SK-N-SH (cell line): Measurements from ENCODE around the gene LIPG. TPM values are rescaled to one million over a fixed set of nuclear protein-coding genes. Genes with fewer than 3 reads are reported as not detected.

Source experiments
- CTCF ChIA-PET: fragments of 300-600, 350-600 bp; formaldehyde crosslinking; extraction: SDS; loops from one replicate; lab custom pipeline; 2021; lab: Yijun Ruan, JAX
- POLR2A ChIA-PET: fragments of 350-600 bp; sonication (Branson Sonifier 250); formaldehyde crosslinking; extraction: SDS; loops from one replicate; lab custom pipeline; 2020; ENCODE audit warnings: antibody characterized with exemption, inconsistent platforms; lab: Yijun Ruan, JAX
- DNase-seq: peaks from one replicate; pipeline ENCODE4 v3.0.0; 2012
- H2AFZ ChIP-seq: fragments of 200-600 bp; sonication (generic); 2 replicates; pipeline ENCODE4 v1.8.1; 2016; ENCODE audit warnings: antibody characterized with exemption, mild to moderate bottlenecking, low read depth
- H3F3A ChIP-seq: fragments of 200-600 bp; sonication (generic); replicated peaks from 2 replicates; pipeline ENCODE3; 2016; ENCODE audit warnings: antibody characterized with exemption, mild to moderate bottlenecking; ENCODE audit not compliant: insufficient read depth
- H3K27ac ChIP-seq, 2 experiments: fragments of 200-500 bp in 1 of 2; fragments of 200-600 bp in 1 of 2; sonication (Bioruptor generic) in 1 of 2; sonication (generic), shearing (Covaris generic) in 1 of 2; 2 replicates each; pipeline versions ENCODE4 v1.5.1 to v1.6.1; 2014 to 2016; ENCODE audit warnings: low read depth in 2 of 2, inconsistent platforms in 1 of 2, low read length in 1 of 2, mild to moderate bottlenecking in 1 of 2, mixed read lengths in 1 of 2
- H3K27me3 ChIP-seq: fragments of 200-600 bp; sonication (generic), shearing (Covaris generic); 2 replicates; pipeline ENCODE4 v1.6.1; 2016; ENCODE audit warnings: mixed run types; ENCODE audit not compliant: insufficient read depth
- H3K36me3 ChIP-seq, 2 experiments: fragments of 200-500 bp in 1 of 2; fragments of 200-600 bp in 1 of 2; sonication (Bioruptor generic) in 1 of 2; sonication (generic) in 1 of 2; replicated peaks in 1 of 2; 2 replicates each; pipeline versions ENCODE3 to v1.5.1; 2014 to 2016; ENCODE audit warnings: low read length in 1 of 2, mild to moderate bottlenecking in 1 of 2; ENCODE audit not compliant: insufficient read depth in 2 of 2, control insufficient read depth in 1 of 2
- H3K4me1 ChIP-seq, 2 experiments: fragments of 200-500 bp in 1 of 2; fragments of 200-600 bp in 1 of 2; sonication (Bioruptor generic) in 1 of 2; sonication (generic), shearing (Covaris generic) in 1 of 2; 2 replicates each; pipeline versions ENCODE4 v1.5.1 to v1.6.1; 2014 to 2016; ENCODE audit warnings: low read depth in 1 of 2, low read length in 1 of 2, mixed run types in 1 of 2; ENCODE audit not compliant: insufficient read depth in 2 of 2, control insufficient read depth in 1 of 2
- H3K4me2 ChIP-seq: fragments of 200-600 bp; sonication (generic), shearing (Covaris generic); 2 replicates; pipeline ENCODE4 v1.6.1; 2017; ENCODE audit warnings: mixed run types
- H3K4me3 ChIP-seq, 2 experiments: fragments of 200-500 bp in 1 of 2; fragments of 200-600 bp in 1 of 2; sonication (Bioruptor generic) in 1 of 2; sonication (generic), shearing (Covaris generic) in 1 of 2; 2 replicates each; pipeline versions ENCODE4 v1.5.1 to v1.8.1; 2014 to 2016; ENCODE audit warnings: low read depth in 2 of 2, inconsistent platforms in 1 of 2, low read length in 1 of 2, mild to moderate bottlenecking in 1 of 2, mixed read lengths in 1 of 2, moderate library complexity in 1 of 2
- H3K79me2 ChIP-seq: fragments of 200-600 bp; sonication (generic); 2 replicates; pipeline ENCODE4 v1.8.1; 2017; ENCODE audit warnings: mild to moderate bottlenecking; ENCODE audit not compliant: insufficient read depth
- H3K9ac ChIP-seq: fragments of 200-600 bp; sonication (generic); 2 replicates; pipeline ENCODE4 v1.6.1; 2017; ENCODE audit warnings: mixed run types
- H3K9me2 ChIP-seq: fragments of 200-600 bp; sonication (generic); 2 replicates; pipeline ENCODE4 v1.6.1; 2017; ENCODE audit warnings: mixed run types
- H3K9me3 ChIP-seq: fragments of 200-600 bp; sonication (generic); 2 replicates; pipeline ENCODE4 v1.6.1; 2017; ENCODE audit warnings: mixed run types, mild to moderate bottlenecking, moderate library complexity
- H4K20me1 ChIP-seq: fragments of 200-600 bp; sonication (generic); 2 replicates; pipeline ENCODE4 v1.6.1; 2017; ENCODE audit warnings: mild to moderate bottlenecking, mixed run types; ENCODE audit not compliant: insufficient read depth
- EP300 ChIP-seq, 2 experiments: IDR thresholded peaks; 2 replicates each; pipeline versions ENCODE4 v1.4.0 to v1.6.1; 2012; ENCODE audit warnings: borderline replicate concordance in 1 of 2, low read depth in 1 of 2, low read length in 1 of 2
- EZH2phosphoT487 ChIP-seq: fragments of 200-600 bp; sonication (generic); IDR thresholded peaks from 2 replicates; pipeline ENCODE4 v1.6.1; 2017; ENCODE audit warnings: low read depth, mixed run types, mild to moderate bottlenecking, antibody characterized with exemption, moderate library complexity, borderline replicate concordance
- FOSL2 ChIP-seq: IDR thresholded peaks from 2 replicates; pipeline ENCODE4 v1.4.0; 2012; ENCODE audit warnings: low read depth, mild to moderate bottlenecking, moderate library complexity, borderline replicate concordance
- IRF3 ChIP-seq: fragments of 150-350 bp; IDR thresholded peaks from 2 replicates; pipeline ENCODE4 v1.6.1; 2016; ENCODE audit warnings: mild to moderate bottlenecking, low read depth, low read length
- JUND ChIP-seq: IDR thresholded peaks from 2 replicates; pipeline ENCODE4 v1.4.0; 2012
- MAX ChIP-seq: IDR thresholded peaks from 2 replicates; pipeline ENCODE4 v1.4.0; 2012; ENCODE audit warnings: low read depth
- MEF2A ChIP-seq: IDR thresholded peaks from 2 replicates; pipeline ENCODE4 v1.4.0; 2012; ENCODE audit warnings: low read depth, borderline replicate concordance
- NFIC ChIP-seq: IDR thresholded peaks from 2 replicates; pipeline ENCODE4 v1.4.0; 2012; ENCODE audit warnings: borderline replicate concordance
- POLR2AphosphoS5 ChIP-seq: IDR thresholded peaks from 2 replicates; pipeline ENCODE4 v1.6.1; 2012; ENCODE audit warnings: low read depth, low read length
- RAD21 ChIP-seq: IDR thresholded peaks from 2 replicates; pipeline ENCODE4 v1.6.1; 2012; ENCODE audit warnings: mild to moderate bottlenecking, low read length
- REST ChIP-seq: IDR thresholded peaks from 2 replicates; pipeline ENCODE4 v1.6.1; 2012; ENCODE audit warnings: mild to moderate bottlenecking, low read depth, low read length, moderate library complexity
- RXRA ChIP-seq: IDR thresholded peaks from 2 replicates; pipeline ENCODE4 v1.4.0; 2012; ENCODE audit warnings: low read depth, mild to moderate bottlenecking, borderline replicate concordance
- SIN3A ChIP-seq: IDR thresholded peaks from 2 replicates; pipeline ENCODE4 v1.6.1; 2012; ENCODE audit warnings: low read depth, mild to moderate bottlenecking, low read length, moderate library complexity, borderline replicate concordance
- SMC3 ChIP-seq: IDR thresholded peaks from 2 replicates; pipeline ENCODE4 v1.6.1; 2012; ENCODE audit warnings: low read depth, low read length, improper control_type of control experiment
- TAF1 ChIP-seq: IDR thresholded peaks from 2 replicates; pipeline ENCODE4 v1.6.1; 2012; ENCODE audit warnings: low read depth, mild to moderate bottlenecking, low read length, moderate library complexity, borderline replicate concordance
- TCF12 ChIP-seq: IDR thresholded peaks from 2 replicates; pipeline ENCODE4 v1.4.0; 2012
- TEAD4 ChIP-seq: IDR thresholded peaks from 2 replicates; pipeline ENCODE4 v1.4.0; 2012; ENCODE audit warnings: mild to moderate bottlenecking, borderline replicate concordance; ENCODE audit not compliant: insufficient read depth
- USF1 ChIP-seq: IDR thresholded peaks from 2 replicates; pipeline ENCODE4 v1.4.0; 2012; ENCODE audit warnings: low read depth, borderline replicate concordance
- ZBTB33 ChIP-seq: IDR thresholded peaks from 2 replicates; pipeline ENCODE4 v1.4.0; 2012; ENCODE audit warnings: low read depth, borderline replicate concordance
- WGBS: methylation state at CpG from one replicate; pipeline ENCODE4 v1.1.6; 2017; ENCODE audit warnings: low lambda C conversion rate; 5-methylcytosine and 5-hydroxymethylcytosine counted together
- polyA plus RNA-seq, 3 experiments: library from polyadenylated mRNA; depleted of rRNA; stranded (reverse); fragments of >200 nt; gene quantifications; 2 replicates each; pipeline ENCODE4 v1.2.3, GENCODE V29; 2012

Gene LIPG
- polyA plus RNA-seq, 1 of the 3 experiments (the other 2 are of a cell fraction), result 3.2 TPM

GRCh38 chr18:49581371-49581770, 19.5 kb downstream of the LIPG start:
- ChIA-PET CTCF (interaction anchor here (0.6 to 3.2 kb wide), 2 partner anchors 22 to 949 kb away, joined by 3 to 13 read pairs; no protein-coding TSS in a partner anchor), POLR2A (no interaction called here)

More at GRCh38 chr18:49581371-49581770, 19.5 kb downstream of the LIPG start:
- WGBS, result 67% methylated on average over 7 of the region's 7 CpGs
- Histone ChIP-seq H3K4me2 (no peak overlapping the region), H3K4me1 (no peaks in the 10 kb centered on the region), H3K9me2 (no peaks in the 10 kb centered on the region), H3K27me3 (no peaks in the 10 kb centered on the region), H3K9me3 (no peaks in the 10 kb centered on the region), H3K9ac (no peak overlapping the region), H3K27ac (no peak overlapping the region), H3K36me3 (peaks cover 0 to 4% of the 10 kb centered on the region in 2 experiments), H3K79me2 (no peaks in the 10 kb centered on the region), H3K4me3 (no peak overlapping the region), H3F3A (no peaks in the 10 kb centered on the region), H2AFZ (no peak overlapping the region), H4K20me1 (no peaks in the 10 kb centered on the region)
- no peak for DNase-seq
- no peak for TF ChIP-seq POLR2AphosphoS5
- no peak for TF ChIP-seq TCF12
- no peak for TF ChIP-seq NFIC
- TF ChIP-seq RAD21, result no peak
- no peak for TF ChIP-seq MEF2A
- no peak for TF ChIP-seq TAF1
- TF ChIP-seq USF1, result no peak
- no peak for TF ChIP-seq IRF3
- no peak for TF ChIP-seq EZH2phosphoT487
- no peak for TF ChIP-seq EP300 (IDR thresholded peaks at IDR 0.05; ENCODE audit: borderline replicate concordance in 1 of 2, low read depth in 1 of 2, low read length in 1 of 2)
- no peak for TF ChIP-seq MAX
- no peak for TF ChIP-seq SMC3
- TF ChIP-seq SIN3A, result no peak
- no peak for TF ChIP-seq JUND
- no peak for TF ChIP-seq RXRA
- no peak for TF ChIP-seq ZBTB33
- TF ChIP-seq TEAD4, result no peak
- TF ChIP-seq FOSL2, result no peak
- no peak for TF ChIP-seq REST
